RKO (cell line): Measurements from ENCODE around the gene MROH2B.

Experiments
- DNase-seq: peaks from one replicate; pipeline ENCODE4 v3.0.0-alpha.2; 2016; ENCODE audit warnings: low spot score

The MROH2B gene

DNA sequence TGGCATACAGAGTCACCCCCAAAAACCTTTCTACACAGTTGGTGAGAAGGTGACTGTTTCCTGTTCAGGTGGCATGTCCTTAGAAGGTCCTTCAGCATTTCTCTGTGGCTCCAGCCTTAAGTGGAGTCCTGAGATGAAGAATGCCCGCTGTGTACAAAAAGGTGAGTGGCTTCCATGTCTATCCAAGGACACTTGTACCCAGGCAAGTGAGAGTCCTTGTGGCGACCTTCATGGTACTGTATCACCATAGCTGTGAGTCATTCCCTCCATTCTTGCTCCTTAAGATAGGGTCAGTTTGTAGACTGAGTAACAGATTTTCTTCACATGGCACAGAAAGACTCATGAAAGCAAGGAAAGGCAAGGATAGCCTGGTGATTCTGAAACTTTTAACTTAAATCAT lies 98.7 kb downstream of the MROH2B start:
- DNase-seq = no peak

- peak; percentile 9 for DNase-seq
These were observed 108.8 kb downstream of the MROH2B start for GRCh38 chr5:40962207-40962955.

GRCh38 chr5:40960037-40960436 lies 111.1 kb downstream of the MROH2B start:
- DNase-seq = no peak

GRCh38 chr5:40958811-40959210 lies 112.3 kb downstream of the MROH2B start:
- no peak for DNase-seq

DNA sequence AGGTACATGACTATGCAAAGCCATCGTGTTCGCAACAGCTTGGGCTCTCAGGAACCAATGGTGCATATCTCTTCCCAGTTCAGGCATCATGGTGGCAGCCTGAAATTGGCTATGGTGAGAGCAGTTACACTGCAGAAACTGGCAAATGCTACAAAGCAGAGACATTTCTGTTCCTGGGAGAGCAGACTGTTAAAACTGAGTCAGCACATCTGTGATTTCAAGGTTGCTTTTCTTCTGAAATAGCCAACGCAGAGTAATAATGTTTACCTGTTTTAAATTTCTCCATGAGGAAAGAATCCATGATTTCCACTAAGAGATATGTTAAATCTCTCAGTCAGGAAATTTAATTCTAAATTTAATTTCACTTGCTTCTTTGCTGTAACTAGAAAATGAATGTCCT lies 114.1 kb downstream of the MROH2B start:
- DNase-seq = no peak

DNA sequence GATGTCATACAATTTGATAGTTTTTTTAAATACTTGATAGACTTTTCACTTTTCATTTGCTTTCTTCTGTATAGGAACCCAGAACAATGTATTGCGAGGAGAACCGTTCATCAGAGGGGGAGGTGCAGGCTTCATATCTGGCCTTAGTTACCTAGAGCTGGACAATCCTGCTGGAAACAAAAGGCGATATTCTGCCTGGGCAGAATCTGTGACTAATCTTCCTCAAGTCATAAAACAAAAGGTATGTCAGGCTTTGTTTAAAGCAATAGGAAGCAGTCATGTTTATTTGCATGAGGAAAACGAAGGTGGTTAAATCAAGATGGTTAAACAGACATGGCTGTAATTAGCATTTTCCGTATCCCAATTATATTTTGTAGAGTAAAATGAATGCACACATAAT lies 115.8 kb downstream of the MROH2B start:
- no peak for DNase-seq
